ENCODE measurements around the gene DPYD. TPM values are rescaled to one million over a fixed set of nuclear protein-coding genes. Genes with fewer than 3 reads are reported as not detected.
"Not testable (repeated sequence)": the region's sequence is repeated elsewhere in the genome, so short reads cannot be mapped to it uniquely, and the experiment has no call there.

DPYD gene
- total and polyA plus RNA-seq, 10 of the 15 experiments (the other 5 are each of a cell fraction or from before 2014, with no cell fraction given) = 5.7 to 23.8 (median 10.2) TPM

- Histone ChIP-seq H3K79me2 (ENCODE audit: control insufficient read depth, insufficient read depth, low read length) (no peaks in the 10 kb centered on the region), H2AFZ (ENCODE audit: control insufficient read depth, low read depth, low read length) (no peak overlapping the region), H3K27me3 (replicated peaks in 1 of 2; ENCODE audit: control insufficient read depth in 2 of 2, insufficient read depth in 2 of 2, low read length in 1 of 2) (no peaks in the 10 kb centered on the region), H3K4me2 (ENCODE audit: control insufficient read depth, insufficient read depth) (no peak overlapping the region), H3K27ac (ENCODE audit: control insufficient read depth, insufficient read depth) (no peak overlapping the region), H3K36me3 (ENCODE audit: control insufficient read depth in 2 of 2, insufficient read depth in 2 of 2, low read length in 1 of 2) (no peaks in the 10 kb centered on the region), H3K4me1 (ENCODE audit: control insufficient read depth, insufficient read depth, low read length) (no peaks in the 10 kb centered on the region), H4K20me1 (ENCODE audit: control insufficient read depth, insufficient read depth) (no peaks in the 10 kb centered on the region), H3K4me3 (no peak overlapping the region), H3K9ac (ENCODE audit: control insufficient read depth, insufficient read depth, low read length) (no peak overlapping the region), H3K9me3 (replicated peaks; ENCODE audit: control insufficient read depth, insufficient read depth, low read length) (no peaks in the 10 kb centered on the region)
- no TSS peak for BruUV-seq (replicated peaks)
- ChIA-PET CTCF (interaction anchor here (0.7 to 1.2 kb wide), 2 partner anchors 25 to 176 kb away, joined by 3 to 4 read pairs; no protein-coding TSS in a partner anchor), RAD21 (ENCODE audit: unreplicated experiment) (interaction anchor here (0.7 kb wide), 1 partner anchor 155 kb away, joined by 3 read pairs; no protein-coding TSS in a partner anchor), POLR2A (interaction anchor here (0.5 kb wide), 1 partner anchor 343 kb away, joined by 6 read pairs; no protein-coding TSS in a partner anchor), SMC1A (ENCODE audit: uncharacterized antibody, unreplicated experiment) (interaction anchor here (0.8 kb wide), 1 partner anchor 9 kb away, joined by 3 read pairs; no protein-coding TSS in a partner anchor)
- DNase-seq (ENCODE audit: low read depth, low spot score) = no peak
- FAIRE-seq = no peak
- TF ChIP-seq RFX5 (IDR thresholded peaks at IDR 0.05; ENCODE audit: low read depth, low read length) = no peak
- TF ChIP-seq E4F1 (IDR thresholded peaks at IDR 0.05; ENCODE audit: borderline replicate concordance, partially characterized antibody) = no peak
- TF ChIP-seq YY1 (IDR thresholded peaks at IDR 0.05; ENCODE audit: low read depth, low read length) = no peak
- no peak for TF ChIP-seq NR2C2 (IDR thresholded peaks at IDR 0.05; ENCODE audit: borderline replicate concordance, control insufficient read depth, insufficient read length, low read depth)
- TF ChIP-seq PRDM15 (CRISPR knock-in tag; IDR thresholded peaks at IDR 0.05) = no peak
- no peak for TF ChIP-seq MYB (IDR thresholded peaks at IDR 0.05; ENCODE audit: borderline replicate concordance, low read depth, low read length)
- no peak for TF ChIP-seq IKZF2 (IDR thresholded peaks at IDR 0.05)
- TF ChIP-seq POLR2A (IDR thresholded peaks at IDR 0.05; ENCODE audit: low read depth, low read length) = no peak
- no peak for TF ChIP-seq JUND (IDR thresholded peaks at IDR 0.05; ENCODE audit: low read depth, low read length)
- no peak for TF ChIP-seq EGR1 (IDR thresholded peaks at IDR 0.05; ENCODE audit: borderline replicate concordance in 1 of 2, low read depth in 2 of 2, low read length in 2 of 2)
- in situ Hi-C loops (cut with MboI) (no loop called here), intact Hi-C loops (cut with micrococcal nuclease; ENCODE audit: unreplicated experiment) (no loop called here)
- no peak for ATAC-seq
These were observed 570.6 kb downstream of the DPYD start for GRCh38 chr1:97350241-97350640.

- H3K9ac ChIP-seq (ENCODE audit: control insufficient read depth, insufficient read depth, low read length); H3K79me2 ChIP-seq (ENCODE audit: control insufficient read depth, insufficient read depth, low read length); FAIRE-seq; DNase-seq (ENCODE audit: low read depth, low spot score); H3K4me1 ChIP-seq (ENCODE audit: control insufficient read depth, insufficient read depth, low read length); H2AFZ ChIP-seq (ENCODE audit: control insufficient read depth, low read depth, low read length); H3K9me3 ChIP-seq (replicated peaks; ENCODE audit: control insufficient read depth, insufficient read depth, low read length); POLR2A ChIA-PET; ATAC-seq; in situ Hi-C loops (cut with MboI); H3K36me3 ChIP-seq (ENCODE audit: control insufficient read depth in 2 of 2, insufficient read depth in 2 of 2, low read length in 1 of 2); H3K4me2 ChIP-seq (ENCODE audit: control insufficient read depth, insufficient read depth); H3K27ac ChIP-seq (ENCODE audit: control insufficient read depth, insufficient read depth); H4K20me1 ChIP-seq (ENCODE audit: control insufficient read depth, insufficient read depth); BruUV-seq (replicated peaks); intact Hi-C loops (cut with micrococcal nuclease; ENCODE audit: unreplicated experiment); H3K4me3 ChIP-seq; H3K27me3 ChIP-seq (replicated peaks in 1 of 2; ENCODE audit: control insufficient read depth in 2 of 2, insufficient read depth in 2 of 2, low read length in 1 of 2): not testable (repeated sequence)
- ChIA-PET RAD21 (ENCODE audit: unreplicated experiment) (interaction anchor here (0.7 kb wide), 1 partner anchor 155 kb away, joined by 3 read pairs; no protein-coding TSS in a partner anchor), SMC1A (ENCODE audit: uncharacterized antibody, unreplicated experiment) (interaction anchor here (0.8 kb wide), 1 partner anchor 9 kb away, joined by 3 read pairs; no protein-coding TSS in a partner anchor), CTCF (interaction anchor here (0.7 kb wide), 1 partner anchor 176 kb away, joined by 3 read pairs; no protein-coding TSS in a partner anchor)
- no CpG with 5 or more reads among the region's 1 CpG for WGBS (ENCODE audit: insufficient coverage, insufficient replicate concordance, low lambda C conversion rate, missing lambda C conversion rate)
These were observed 571.0 kb downstream of the DPYD start for GRCh38 chr1:97349794-97350193.

All from GM12878 (cell line).